K562 (cell line): Measurements from ENCODE around the gene MYLK4. TPM values are rescaled to one million over a fixed set of nuclear protein-coding genes. Genes with fewer than 3 reads are reported as not detected.

Source experiments
- ATAC-seq: fragments of 200-7000 bp; cut with Tn5 transposase; 3 replicates; pipeline ENCODE4 v1.9.1; 2020; ENCODE audit warnings: moderate library complexity
- BruUV-seq: library from RNA; stranded (reverse); fragments of 400-500 nt; replicated peaks from 2 replicates; lab custom pipeline; 2021; lab: Mats Ljungman, UMichigan
- CTCF ChIA-PET: fragments of 300-600 bp; formaldehyde crosslinking; extraction: SDS; loops from one replicate; lab custom pipeline; 2021; ENCODE audit warnings: low intra/inter-chr PET ratio; lab: Yijun Ruan, JAX
- POLR2A ChIA-PET: fragments of 300-600, 350-650 bp; sonication (Branson Sonifier 250); formaldehyde crosslinking; extraction: SDS; loops from one replicate; lab custom pipeline; 2021; ENCODE audit warnings: antibody characterized with exemption, inconsistent platforms; lab: Yijun Ruan, JAX
- DNase-seq, 4 experiments: peaks; one replicate each; pipeline versions ENCODE4 v3.0.0 to v3.0.0-alpha.2; 2011 to 2018; ENCODE audit warnings: low spot score in 3 of 4, mixed read lengths in 3 of 4; ENCODE audit errors: extremely low read depth in 1 of 4
- FAIRE-seq: peaks from 2 replicates; lab custom pipeline; 2011; peaks lifted over from hg19 to GRCh38; lab: Jason Lieb, UNC
- H2AFZ ChIP-seq: 2 replicates; pipeline ENCODE4 v1.6.0; 2011; ENCODE audit warnings: low read depth, low read length, control low read depth, inconsistent platforms
- H3K27ac ChIP-seq: fragments of 200-600 bp; 3 replicates; pipeline ENCODE4 v1.8.0; 2011; ENCODE audit warnings: low read depth, mild to moderate bottlenecking, control low read depth, inconsistent platforms, low read length, moderate library complexity, mixed read lengths; ENCODE audit errors: extremely low read depth
- H3K27me3 ChIP-seq, 2 experiments: fragments of 300-600 bp in 1 of 2; 2 replicates in 1 of 2; 3 replicates in 1 of 2; pipeline versions ENCODE4 v1.6.0 to v1.8.0; 2011; ENCODE audit warnings: inconsistent platforms in 2 of 2, low read length in 2 of 2, mild to moderate bottlenecking in 1 of 2, mixed read lengths in 1 of 2, moderate library complexity in 1 of 2; ENCODE audit not compliant: control insufficient read depth in 2 of 2, insufficient read depth in 2 of 2
- H3K36me3 ChIP-seq: fragments of 300-600 bp; 3 replicates; pipeline ENCODE4 v1.8.0; 2011; ENCODE audit warnings: mild to moderate bottlenecking, low read length, inconsistent platforms; ENCODE audit not compliant: control insufficient read depth, insufficient read depth
- H3K4me1 ChIP-seq, 2 experiments: fragments of 200-600 bp in 1 of 2; replicated peaks in 1 of 2; 2 replicates in 1 of 2; 3 replicates in 1 of 2; pipeline versions ENCODE4 v1.5.1 to v1.8.0; 2011; ENCODE audit warnings: inconsistent platforms in 2 of 2, low read length in 2 of 2, mild to moderate bottlenecking in 1 of 2, mixed read lengths in 1 of 2, moderate library complexity in 1 of 2; ENCODE audit not compliant: control insufficient read depth in 2 of 2, insufficient read depth in 2 of 2
- H3K4me2 ChIP-seq: 2 replicates; pipeline ENCODE4 v1.6.1; 2011; ENCODE audit warnings: low read length, control low read depth, inconsistent platforms, mixed read lengths; ENCODE audit not compliant: insufficient read depth
- H3K4me3 ChIP-seq: fragments of 200-600 bp; sonication (generic), shearing (Covaris generic); 2 replicates; pipeline ENCODE4 v1.5.1; 2016; ENCODE audit warnings: control low read depth, inconsistent platforms
- H3K79me2 ChIP-seq: fragments of 200-600 bp; 3 replicates; pipeline ENCODE4 v1.8.0; 2011; ENCODE audit warnings: low read length, inconsistent platforms; ENCODE audit not compliant: control insufficient read depth, insufficient read depth
- H3K9ac ChIP-seq, 2 experiments: 2 replicates each; pipeline versions ENCODE4 v1.6.0 to v1.6.1; 2011; ENCODE audit warnings: low read depth in 2 of 2, low read length in 2 of 2, control low read depth in 1 of 2, inconsistent platforms in 1 of 2, mild to moderate bottlenecking in 1 of 2, mixed read lengths in 1 of 2; ENCODE audit not compliant: insufficient read depth in 1 of 2
- H3K9me1 ChIP-seq: one replicate; pipeline ENCODE4 v1.6.0; 2011; ENCODE audit warnings: inconsistent platforms, mild to moderate bottlenecking, low read length, moderate library complexity; ENCODE audit not compliant: control insufficient read depth, insufficient read depth
- H3K9me3 ChIP-seq: replicated peaks from 2 replicates; pipeline ENCODE4 v1.5.1; 2011; ENCODE audit warnings: low read depth, low read length, inconsistent platforms; ENCODE audit not compliant: control insufficient read depth, insufficient read depth
- H4K20me1 ChIP-seq: replicated peaks from 2 replicates; pipeline ENCODE4 v1.6.1; 2011; ENCODE audit warnings: low read length, inconsistent platforms, mixed read lengths; ENCODE audit not compliant: control insufficient read depth, insufficient read depth
- ELF4 ChIP-seq: fragments of 450-650 bp; formaldehyde crosslinking; IDR thresholded peaks from 2 replicates; pipeline ENCODE4 v1.4.0; 2022; ENCODE audit warnings: missing genetic modification characterization
- MXI1 ChIP-seq: IDR thresholded peaks from 2 replicates; pipeline ENCODE4 v1.6.1; 2011; ENCODE audit warnings: low read depth, mild to moderate bottlenecking, improper control_type of control experiment, low read length
- NKRF ChIP-seq: fragments of 450-650 bp; IDR thresholded peaks from 2 replicates; pipeline ENCODE4 v1.6.1; 2016; ENCODE audit warnings: borderline replicate concordance
- RBM22 ChIP-seq: fragments of 200-400 bp; formaldehyde crosslinking; IDR thresholded peaks from 2 replicates; pipeline ENCODE4 v1.6.1; 2018; ENCODE audit warnings: low read length, low read depth; ENCODE audit not compliant: poor library complexity, severe bottlenecking
- RBM34 ChIP-seq: fragments of 200-400 bp; formaldehyde crosslinking; IDR thresholded peaks from 2 replicates; pipeline ENCODE4 v1.6.1; 2018; ENCODE audit warnings: low read length, borderline replicate concordance; ENCODE audit not compliant: insufficient read depth
- TFE3 ChIP-seq: fragments of 450-650 bp; formaldehyde crosslinking; IDR thresholded peaks from 2 replicates; pipeline ENCODE4 v1.4.0; 2020; ENCODE audit warnings: mild to moderate bottlenecking, mixed read lengths
- WGBS: fragments of 100-300 bp; shearing (Covaris generic); methylation state at CpG from one replicate; pipeline ENCODE4 v1.1.6; 2016; ENCODE audit warnings: low coverage, mixed read lengths; ENCODE audit not compliant: insufficient coverage; ENCODE audit errors: missing lambda C conversion rate; 5-methylcytosine and 5-hydroxymethylcytosine counted together
- in situ Hi-C: fragments of 300-500 bp; cut with MboI; formaldehyde crosslinking; loops from 4 replicates; pipeline ENCODE4 v1.15.0; 2018; ENCODE audit warnings: inconsistent platforms, mixed read lengths
- intact Hi-C: fragments of 100-400 bp; cut with micrococcal nuclease; formaldehyde crosslinking; loops from 2 replicates; pipeline ENCODE4 v1.14.2; 2022
- polyA plus RNA-seq, 8 experiments: library from polyadenylated mRNA; depleted of rRNA in 4 of 8; stranded (reverse) in 5 of 8; unstranded in 3 of 8; fragments of >200 nt; fragmentation: Nextera tagmentation in 2 of 8; fragmentation: Illumina TruSeq in 1 of 8; extraction: Ambion mirVana in 2 of 8; extraction: Trizol in 1 of 8; gene quantifications; 2 replicates each; pipeline versions ENCODE4 v1.2.1 to v1.2.3, GENCODE V29; 2011 to 2014; ENCODE audit warnings: inconsistent platforms in 1 of 8, missing spikeins in 1 of 8
- total RNA-seq, 7 experiments: library from RNA; depleted of rRNA in 6 of 7; stranded (reverse); fragments of >200 nt in 6 of 7; fragmentation: Illumina TruSeq in 2 of 7; extraction: Trizol in 2 of 7; gene quantifications; 2 replicates each; pipeline versions ENCODE4 v1.2.1 to v1.2.3, GENCODE V29; 2011 to 2021; ENCODE audit warnings: low replicate concordance in 1 of 7

The MYLK4 gene
- total and polyA plus RNA-seq, 9 of the 15 experiments (the other 6 are each of a cell fraction or from before 2014, with no cell fraction given): 0.01 to 0.15 (median 0.06) TPM

GRCh38 chr6:2677080-2677593 is 73.6 kb downstream of the MYLK4 start (continued):
- no peak for TF ChIP-seq NKRF
- TF ChIP-seq RBM22: no peak
- TF ChIP-seq RBM34: no peak
- no peak for TF ChIP-seq MXI1

DNA sequence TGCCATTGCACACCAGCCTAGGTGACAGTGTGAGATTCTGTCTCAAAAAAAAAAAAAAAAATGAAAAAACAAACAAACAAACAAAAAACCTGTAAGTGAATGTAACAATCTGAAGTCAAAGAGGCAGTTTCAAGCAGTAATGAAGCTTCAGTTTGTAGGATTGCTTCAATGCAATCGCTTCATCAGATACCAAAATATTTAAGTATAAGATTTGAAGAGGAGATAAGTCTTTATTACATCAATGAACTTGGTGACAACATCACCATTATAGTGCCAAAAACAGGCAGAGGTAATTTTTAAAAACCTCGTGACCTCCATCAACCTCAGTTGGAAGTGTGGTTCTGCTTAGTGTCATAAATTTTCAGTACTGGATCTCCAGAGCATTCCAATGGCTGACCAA is 74.7 kb downstream of the MYLK4 start:
- no peak overlapping the region for H2AFZ ChIP-seq
- no peaks in the 10 kb centered on the region for H4K20me1 ChIP-seq
- no peak overlapping the region for H3K4me3 ChIP-seq
- no peak overlapping the region for H3K4me2 ChIP-seq
- POLR2A ChIA-PET: no interaction called here
- in situ Hi-C loops: no loop called here
- BruUV-seq: no TSS peak
- no peaks in the 10 kb centered on the region for H3K9me1 ChIP-seq
- intact Hi-C loops: no loop called here
- FAIRE-seq: no peak
- H3K9me3 ChIP-seq: no peaks in the 10 kb centered on the region
- no peaks in the 10 kb centered on the region for H3K36me3 ChIP-seq
- no peak overlapping the region for H3K9ac ChIP-seq
- no peak for DNase-seq
- 11% methylated on average over 2 of the region's 2 CpGs for WGBS
- no peaks in the 10 kb centered on the region for H3K4me1 ChIP-seq
- TF ChIP-seq TFE3: peak; percentile 23; the same call in 1 of the 2 replicates
- no peak for TF ChIP-seq ELF4
- H3K79me2 ChIP-seq: no peaks in the 10 kb centered on the region
- no peak for ATAC-seq
- H3K27ac ChIP-seq: no peak overlapping the region
- H3K27me3 ChIP-seq: peaks cover 26 to 38% of the 10 kb centered on the region in 2 experiments
- CTCF ChIA-PET: no interaction called here
